ENCODE results near the gene BGN.

The BGN gene

DNA sequence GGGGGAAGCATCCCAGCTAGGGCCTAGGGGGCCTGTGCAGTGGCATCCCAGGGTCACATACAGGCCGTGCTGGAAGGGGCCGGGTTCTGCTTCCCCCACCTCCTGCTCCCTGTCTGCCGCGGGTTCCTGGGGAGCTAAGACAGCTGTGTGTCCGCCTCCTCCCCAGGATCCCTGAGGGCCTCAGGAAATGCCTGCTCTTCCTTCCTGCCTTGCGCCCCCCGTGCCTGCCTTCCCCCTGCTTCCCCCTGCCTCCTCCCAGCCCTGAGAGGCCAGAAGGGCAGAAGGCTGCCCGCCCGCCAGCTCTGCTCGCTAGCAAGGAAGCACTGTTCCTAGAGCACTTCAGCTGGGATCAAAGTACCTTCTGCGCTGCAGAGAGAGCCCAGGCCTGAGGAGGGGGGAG lies 2.9 kb upstream of the BGN start:
- no peak for DNase-seq (ENCODE audit: extremely low read depth, low read depth)

DNA sequence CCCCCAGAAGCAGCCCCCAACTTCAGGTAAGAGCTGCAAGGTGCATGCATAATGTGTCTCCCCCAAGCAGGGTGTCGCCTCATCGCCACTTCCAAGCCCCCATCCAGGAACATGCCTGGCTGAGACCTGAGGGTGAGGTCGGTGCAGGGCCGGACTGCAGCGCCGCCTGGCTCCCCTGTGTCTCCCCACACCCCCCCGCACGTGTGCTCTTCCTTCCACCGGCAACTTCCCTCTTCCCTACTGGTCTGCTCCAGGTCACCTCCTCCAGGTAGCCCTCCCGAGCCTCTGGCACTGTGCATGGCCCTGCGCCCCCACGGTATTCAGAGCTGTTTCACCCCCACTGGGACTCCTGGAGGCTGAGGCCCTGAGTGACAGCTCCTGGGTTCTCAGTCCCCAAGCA lies 2.2 kb upstream of the BGN start:
- DNase-seq (ENCODE audit: extremely low read depth, low read depth) = no peak
- TF ChIP-seq, protein P1, sequence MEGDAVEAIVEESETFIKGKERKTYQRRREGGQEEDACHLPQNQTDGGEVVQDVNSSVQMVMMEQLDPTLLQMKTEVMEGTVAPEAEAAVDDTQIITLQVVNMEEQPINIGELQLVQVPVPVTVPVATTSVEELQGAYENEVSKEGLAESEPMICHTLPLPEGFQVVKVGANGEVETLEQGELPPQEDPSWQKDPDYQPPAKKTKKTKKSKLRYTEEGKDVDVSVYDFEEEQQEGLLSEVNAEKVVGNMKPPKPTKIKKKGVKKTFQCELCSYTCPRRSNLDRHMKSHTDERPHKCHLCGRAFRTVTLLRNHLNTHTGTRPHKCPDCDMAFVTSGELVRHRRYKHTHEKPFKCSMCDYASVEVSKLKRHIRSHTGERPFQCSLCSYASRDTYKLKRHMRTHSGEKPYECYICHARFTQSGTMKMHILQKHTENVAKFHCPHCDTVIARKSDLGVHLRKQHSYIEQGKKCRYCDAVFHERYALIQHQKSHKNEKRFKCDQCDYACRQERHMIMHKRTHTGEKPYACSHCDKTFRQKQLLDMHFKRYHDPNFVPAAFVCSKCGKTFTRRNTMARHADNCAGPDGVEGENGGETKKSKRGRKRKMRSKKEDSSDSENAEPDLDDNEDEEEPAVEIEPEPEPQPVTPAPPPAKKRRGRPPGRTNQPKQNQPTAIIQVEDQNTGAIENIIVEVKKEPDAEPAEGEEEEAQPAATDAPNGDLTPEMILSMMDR (IDR thresholded peaks at IDR 0.05; ENCODE audit: low read depth, low read length) = no peak

More for the DNA sequence above, 2.9 kb upstream of the BGN start:
- TF ChIP-seq, protein P1 (IDR thresholded peaks at IDR 0.05; ENCODE audit: low read depth, low read length) = no peak

DNA sequence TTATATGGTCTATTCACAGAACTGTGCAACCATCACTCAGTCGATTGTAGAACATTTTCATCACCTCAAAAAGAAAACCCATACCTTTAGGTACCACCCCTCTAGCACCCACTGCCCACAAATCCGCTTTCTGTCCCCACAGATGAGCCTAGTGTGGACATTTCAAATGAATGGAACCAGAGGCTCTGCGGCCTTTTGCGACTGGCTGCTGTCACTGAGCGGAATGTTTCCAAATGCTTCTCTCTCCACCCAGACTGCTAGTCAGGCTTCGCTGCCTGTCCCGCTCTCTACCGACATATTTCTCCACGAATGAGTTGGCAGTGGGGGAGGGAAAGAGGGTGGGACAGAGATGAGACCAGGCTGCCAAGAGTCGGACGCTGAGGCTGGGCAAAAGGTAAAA lies 1.7 kb upstream of the BGN start:
- DNase-seq (ENCODE audit: extremely low read depth, low read depth) = no peak
- TF ChIP-seq, protein P1 (IDR thresholded peaks at IDR 0.05; ENCODE audit: low read depth, low read length) = no peak

DNA sequence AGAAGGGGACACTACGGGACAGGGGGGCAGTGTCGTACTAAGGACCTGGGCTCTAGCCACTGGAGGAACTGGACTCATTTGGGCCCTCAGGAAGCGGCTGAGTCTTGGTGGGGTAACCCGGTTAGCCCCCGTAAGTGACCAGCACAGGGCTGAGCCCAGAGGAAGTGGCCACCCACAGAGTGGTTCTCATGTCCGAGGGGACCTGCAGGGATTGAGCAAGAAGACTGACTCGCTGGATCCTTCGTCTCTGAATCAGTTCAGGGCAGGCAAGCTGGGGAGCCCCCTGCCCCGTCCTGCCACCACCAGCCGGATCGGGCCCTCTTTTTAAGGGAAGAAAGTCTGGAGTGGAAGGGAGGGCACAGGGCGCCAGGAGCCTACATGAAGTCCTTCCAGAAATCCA lies 719 bp upstream of the BGN start:
- TF ChIP-seq, protein P1 (IDR thresholded peaks at IDR 0.05; ENCODE audit: low read depth, low read length) = no peak
- no peak for DNase-seq (ENCODE audit: extremely low read depth, low read depth)

DNA sequence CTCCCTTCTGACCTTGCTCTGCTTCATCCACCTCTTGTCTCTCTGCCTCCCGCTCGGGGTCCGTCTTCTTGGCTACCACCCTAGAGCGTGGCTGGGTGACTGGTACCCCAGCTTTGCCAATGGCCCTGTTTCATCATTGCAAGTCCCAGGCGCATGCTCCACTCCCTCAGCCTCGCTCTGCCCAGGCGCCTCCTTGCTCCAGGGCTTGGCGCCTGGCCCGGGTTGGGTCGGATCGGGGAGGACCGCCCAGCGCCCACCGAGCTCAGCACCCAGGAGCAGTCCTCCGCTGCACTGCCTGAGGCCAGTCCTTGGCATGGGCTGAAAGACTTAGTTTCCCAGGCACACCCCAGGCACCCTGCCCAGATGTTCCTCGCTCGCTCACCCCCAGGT lies 577 bp downstream of the BGN start:
- TF ChIP-seq, protein P1 (IDR thresholded peaks at IDR 0.05; ENCODE audit: low read depth, low read length) = no peak
- DNase-seq (ENCODE audit: extremely low read depth, low read depth) = no peak

DNA sequence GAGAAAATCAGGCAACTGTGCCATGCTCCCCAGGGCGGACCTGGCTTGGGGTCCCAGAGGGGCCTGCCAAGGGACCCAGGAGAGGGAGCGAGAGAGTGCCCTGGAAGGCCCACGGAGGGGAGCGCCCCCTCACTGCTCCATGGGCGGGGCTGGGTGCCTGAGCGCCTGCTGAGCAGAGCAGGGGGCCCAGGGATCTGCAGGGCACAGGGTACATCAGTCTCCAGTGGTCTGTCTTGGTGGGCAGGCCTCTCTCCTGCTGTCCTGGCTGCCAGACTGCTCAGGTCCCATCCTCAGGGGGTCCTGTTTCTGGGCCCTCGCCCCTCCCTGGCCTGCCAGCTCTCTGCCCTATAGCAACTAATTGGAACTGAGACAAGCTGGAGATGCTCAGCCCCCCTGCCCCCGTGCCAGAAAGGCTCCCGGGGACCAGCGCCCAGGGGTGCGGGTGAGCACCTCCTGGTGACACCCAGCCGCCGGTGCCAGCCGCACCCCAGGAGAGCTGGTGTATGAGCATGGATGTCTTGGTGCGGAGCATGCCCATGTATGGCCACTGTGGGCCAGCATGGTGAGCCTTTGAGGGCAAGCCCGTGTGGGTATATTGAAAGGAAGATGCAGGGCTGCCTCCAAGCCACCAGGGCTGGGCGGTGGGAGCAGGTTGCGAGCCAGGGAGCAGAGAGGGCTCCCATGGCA lies 1.3 kb downstream of the BGN start:
- no peak for DNase-seq (ENCODE audit: extremely low read depth, low read depth)
- TF ChIP-seq, protein P1 (IDR thresholded peaks at IDR 0.05; ENCODE audit: low read depth, low read length) = no peak

DNA sequence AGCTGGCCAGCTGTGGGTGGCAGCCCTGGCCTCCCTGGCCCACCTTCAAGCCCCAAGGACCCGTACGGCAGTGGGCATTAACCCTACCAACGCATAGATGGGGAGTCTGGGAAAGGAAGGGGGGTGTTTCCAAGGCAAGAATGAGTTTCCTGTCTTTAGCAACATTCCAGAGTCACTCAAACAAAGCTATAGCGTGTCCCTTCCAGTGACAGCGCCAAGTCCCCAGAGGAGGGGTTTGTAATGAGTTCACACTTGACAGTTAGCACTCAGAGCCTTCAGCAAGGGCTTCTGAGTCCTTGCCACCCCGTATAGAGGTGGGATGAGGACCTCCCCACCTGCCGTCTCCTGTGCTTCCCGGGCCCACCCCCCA lies 1.8 kb downstream of the BGN start:
- TF ChIP-seq, protein P1 (IDR thresholded peaks at IDR 0.05; ENCODE audit: low read depth, low read length) = no peak
- no peak for DNase-seq (ENCODE audit: extremely low read depth, low read depth)

Measured in AG09319 (cell line).